HPDE6-E6E7 (cell line): Measurements from ENCODE around the gene MLXIPL.
"Not testable (repeated sequence)": the region's sequence is repeated elsewhere in the genome, so short reads cannot be mapped to it uniquely, and the experiment has no call there.

Experiments
- DNase-seq: peaks from one replicate; pipeline ENCODE4 v3.0.0; 2011; ENCODE audit warnings: missing footprints; ENCODE audit errors: extremely low spot score

Gene MLXIPL

DNA sequence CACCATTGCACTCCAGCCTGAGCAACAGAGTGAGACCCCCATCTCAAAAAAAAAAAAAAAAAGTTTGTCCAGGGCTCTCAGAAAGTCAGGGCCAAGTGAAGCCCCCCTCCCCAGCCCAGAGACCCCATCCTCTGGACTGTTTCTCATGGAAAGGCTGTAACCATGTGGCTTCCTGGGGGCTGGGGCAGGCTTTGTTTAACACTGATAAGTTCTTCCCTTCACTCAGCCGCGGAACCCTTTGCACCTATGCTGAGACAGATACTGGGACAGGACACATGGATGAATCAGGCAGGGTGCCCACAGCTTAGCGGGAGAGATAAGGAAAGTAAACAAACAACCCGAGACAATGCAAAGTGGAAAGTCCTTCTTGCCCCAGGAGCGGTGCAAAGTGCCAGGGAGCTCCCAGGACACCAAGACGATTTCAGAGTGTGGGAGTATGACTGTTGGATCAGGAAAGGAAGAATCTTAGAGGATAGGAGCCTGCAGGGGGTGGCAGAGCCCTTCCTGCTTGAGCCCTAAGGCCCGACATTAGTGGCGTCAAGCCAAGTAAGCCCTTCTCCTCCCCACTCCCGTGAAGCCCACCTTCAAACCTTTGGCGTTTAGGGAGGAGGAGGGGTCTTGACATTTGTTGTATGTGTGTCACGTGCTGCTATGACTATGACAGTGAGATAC lies 11.6 kb downstream of the MLXIPL start:
- peak; percentile 69 for DNase-seq

DNA sequence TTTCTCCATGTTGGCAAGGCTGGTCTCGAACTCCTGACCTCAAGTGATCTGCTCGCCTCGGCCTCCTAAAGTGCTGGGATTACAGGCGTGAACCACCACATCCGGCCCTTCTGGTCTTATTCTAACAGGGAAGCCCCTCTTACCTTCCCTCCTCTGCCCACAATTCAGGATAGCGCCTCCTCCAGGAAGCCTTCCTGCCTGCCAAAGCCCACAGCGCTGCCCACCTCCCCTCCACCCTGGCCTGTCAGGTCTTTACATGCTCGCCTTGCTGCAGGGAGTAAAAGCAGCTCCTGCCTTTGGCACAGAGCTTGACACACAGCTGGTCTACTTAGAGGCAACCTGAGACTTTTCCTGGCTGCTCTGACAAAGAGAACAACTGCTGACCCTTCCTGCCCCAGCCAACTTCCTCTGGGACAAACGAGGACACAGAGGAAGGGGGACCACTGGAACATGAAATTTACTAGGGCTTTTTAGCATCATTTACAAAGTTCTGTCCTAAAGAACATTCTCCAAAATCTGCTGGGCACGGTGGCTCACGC lies 13.2 kb downstream of the MLXIPL start:
- DNase-seq = no peak

DNA sequence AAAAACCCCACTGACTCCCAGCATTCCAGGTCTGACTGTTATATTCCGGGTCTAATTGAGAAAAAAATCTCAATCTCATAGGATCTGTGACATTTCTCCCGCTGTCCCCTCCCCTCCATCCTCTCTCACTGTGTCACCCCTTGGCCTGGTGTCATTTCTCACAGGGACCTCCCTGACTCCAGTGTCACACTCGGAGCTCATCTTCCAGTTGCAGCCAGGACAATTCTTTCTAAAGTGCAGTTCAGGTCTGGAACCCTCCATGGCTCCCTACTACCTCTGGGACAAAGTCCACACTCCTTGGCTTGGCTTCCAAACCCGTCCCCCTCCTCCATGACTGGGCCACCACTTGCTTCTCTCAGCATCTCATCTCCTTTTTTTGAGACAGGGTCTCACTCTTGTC lies 14.2 kb downstream of the MLXIPL start:
- DNase-seq = no peak

DNA sequence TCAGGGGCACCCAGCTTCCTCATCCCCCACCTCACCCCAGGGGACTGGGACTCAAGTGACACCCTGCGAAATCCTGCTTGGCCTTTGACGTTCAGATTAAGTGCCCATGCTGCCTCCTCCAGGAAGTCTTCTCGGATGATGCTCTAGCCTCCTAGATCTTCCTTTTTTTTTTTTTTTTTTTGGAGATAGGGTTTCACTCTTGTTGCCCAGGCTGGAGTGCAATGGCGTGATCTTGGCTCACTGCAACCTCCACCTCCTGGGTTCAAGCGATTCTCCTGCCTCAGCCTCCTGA lies 16.7 kb downstream of the MLXIPL start:
- DNase-seq = not testable (repeated sequence)

DNA sequence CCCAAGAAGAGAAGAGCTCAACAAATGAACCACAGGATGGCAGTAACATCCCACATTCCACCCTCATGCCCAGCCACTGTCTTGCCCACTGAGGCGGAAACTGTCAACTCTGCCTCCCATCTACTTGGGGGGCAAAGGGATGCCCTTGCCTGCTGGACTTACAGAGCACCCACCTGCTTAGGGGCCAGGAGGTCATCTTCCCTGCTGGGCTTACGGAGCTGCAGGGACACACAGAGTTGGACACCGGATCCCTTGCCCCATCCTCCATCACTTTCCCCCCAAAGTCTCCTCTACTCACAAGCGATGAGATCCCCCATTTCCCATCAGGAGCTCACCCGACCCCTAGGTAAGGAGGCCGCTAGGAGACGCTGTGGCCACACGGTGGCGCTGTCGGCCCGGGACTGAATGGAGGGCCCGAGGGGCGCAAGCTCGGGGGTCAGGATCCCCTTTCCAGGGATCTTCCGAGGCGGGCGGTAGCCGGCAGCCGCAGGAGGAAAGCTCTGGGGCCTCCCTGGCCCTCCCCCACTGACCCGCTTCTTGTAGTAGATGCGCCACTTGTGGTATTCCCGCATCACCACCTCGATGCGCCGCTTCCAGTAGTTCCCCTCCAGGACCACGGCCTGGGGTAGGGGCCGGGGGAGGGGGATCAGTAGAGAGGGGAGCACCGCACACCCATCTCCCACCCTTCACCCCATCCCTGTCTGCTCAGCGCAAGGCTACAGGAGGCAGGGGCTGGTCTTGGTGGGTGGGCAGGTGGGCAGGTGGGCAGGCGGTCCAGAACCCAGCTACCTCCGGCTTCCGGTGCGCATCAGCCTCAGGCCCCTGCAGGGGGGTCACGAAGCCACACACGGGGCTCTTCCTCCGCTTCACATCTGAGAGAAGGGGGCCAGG lies 17.3 kb downstream of the MLXIPL start:
- no peak for DNase-seq

DNA sequence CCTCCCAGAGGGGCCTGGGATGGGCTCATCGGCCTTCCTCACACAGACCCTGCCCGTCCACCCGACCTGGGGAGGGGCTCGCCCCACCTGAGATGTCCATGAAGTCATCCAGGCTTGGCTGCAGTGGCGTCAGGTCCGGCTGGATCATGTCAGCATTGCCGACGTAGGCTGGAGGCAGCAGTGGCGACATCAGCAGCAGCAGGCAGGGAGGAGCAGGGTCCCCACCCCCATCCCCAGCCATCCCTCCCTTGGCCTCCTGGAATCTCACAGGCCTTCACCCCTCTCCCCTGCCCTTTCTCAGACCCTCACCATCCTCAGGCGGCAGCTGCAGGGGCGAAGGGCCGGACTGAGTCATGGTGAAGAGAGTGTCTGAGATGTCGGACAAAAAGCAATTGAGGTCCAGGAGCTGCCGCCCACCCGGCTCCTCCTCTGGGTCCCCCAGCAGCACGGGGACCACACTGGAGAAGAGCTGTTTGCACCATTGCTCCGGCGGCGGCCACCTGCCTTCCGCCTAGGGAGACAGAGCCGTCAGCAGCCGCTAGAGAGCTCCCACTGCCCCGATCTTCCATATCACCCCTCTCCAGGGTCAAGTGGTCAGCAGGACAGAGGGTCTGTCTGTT lies 18.6 kb downstream of the MLXIPL start:
- no peak for DNase-seq

DNA sequence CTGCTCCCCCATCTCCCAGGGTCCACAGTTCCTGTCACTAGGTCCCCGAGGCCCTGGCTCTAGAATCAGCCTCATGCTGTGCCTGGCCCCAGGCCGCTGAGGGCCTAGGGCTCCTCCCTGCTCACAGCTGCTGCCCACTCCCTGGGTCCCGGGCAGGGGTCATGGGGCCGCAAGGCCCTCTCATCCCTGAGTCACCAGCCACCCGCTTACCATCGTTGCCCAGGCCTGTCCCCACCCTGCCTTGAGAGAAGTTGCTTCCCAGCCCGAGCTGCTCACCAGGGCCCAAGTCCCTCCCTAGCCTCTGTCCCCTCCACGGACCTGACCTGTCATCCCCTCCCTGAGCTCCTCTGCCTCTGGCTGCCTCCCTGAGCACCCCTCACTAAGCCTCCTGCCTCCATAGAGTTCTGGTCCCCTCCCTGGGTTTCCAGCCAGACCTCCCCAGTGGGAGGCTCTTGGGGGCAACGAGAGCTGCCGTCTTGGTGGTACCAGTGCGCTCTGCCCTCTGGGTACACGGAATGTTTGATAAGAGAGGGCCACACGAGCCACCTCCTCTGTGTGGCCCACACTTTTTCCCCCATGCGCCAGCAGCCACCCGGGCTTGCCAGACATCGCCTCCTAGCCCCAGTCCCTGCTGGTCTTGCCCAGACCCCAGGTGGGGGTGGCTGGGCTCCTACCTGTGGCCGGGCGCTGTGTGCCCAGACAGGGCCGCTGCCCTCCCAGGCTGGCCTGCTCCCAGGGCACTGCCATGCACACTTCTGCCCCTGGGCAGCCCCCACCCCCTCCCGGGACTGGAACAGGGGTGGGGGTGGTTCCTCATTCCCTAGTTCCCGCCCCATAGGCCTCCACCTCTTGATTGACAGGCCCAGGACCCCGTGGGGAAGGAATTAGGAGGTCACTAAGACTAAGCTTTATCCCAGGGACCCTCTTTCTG lies 21.3 kb downstream of the MLXIPL start:
- DNase-seq = no peak

DNA sequence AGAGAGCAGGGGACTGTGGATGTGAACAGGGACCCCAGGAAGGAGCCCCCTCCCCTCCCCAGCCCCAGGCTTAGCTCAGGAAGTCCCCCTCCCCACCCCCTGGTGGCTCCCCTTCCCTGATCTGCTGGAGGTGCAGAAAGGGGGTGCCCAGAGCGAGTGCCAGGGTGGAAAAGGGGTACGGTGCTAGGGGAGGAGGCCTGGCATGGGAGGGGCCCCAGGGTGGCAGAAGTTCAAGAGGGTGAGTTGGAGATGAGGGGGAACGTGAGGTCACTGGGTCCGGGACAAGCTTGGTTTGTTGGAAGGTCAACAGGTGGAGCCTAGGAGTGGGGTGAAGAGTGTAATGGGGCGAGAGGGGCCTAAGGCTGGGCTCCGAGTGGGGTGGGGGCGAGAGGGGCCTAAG lies 24.4 kb downstream of the MLXIPL start:
- DNase-seq = no peak

DNA sequence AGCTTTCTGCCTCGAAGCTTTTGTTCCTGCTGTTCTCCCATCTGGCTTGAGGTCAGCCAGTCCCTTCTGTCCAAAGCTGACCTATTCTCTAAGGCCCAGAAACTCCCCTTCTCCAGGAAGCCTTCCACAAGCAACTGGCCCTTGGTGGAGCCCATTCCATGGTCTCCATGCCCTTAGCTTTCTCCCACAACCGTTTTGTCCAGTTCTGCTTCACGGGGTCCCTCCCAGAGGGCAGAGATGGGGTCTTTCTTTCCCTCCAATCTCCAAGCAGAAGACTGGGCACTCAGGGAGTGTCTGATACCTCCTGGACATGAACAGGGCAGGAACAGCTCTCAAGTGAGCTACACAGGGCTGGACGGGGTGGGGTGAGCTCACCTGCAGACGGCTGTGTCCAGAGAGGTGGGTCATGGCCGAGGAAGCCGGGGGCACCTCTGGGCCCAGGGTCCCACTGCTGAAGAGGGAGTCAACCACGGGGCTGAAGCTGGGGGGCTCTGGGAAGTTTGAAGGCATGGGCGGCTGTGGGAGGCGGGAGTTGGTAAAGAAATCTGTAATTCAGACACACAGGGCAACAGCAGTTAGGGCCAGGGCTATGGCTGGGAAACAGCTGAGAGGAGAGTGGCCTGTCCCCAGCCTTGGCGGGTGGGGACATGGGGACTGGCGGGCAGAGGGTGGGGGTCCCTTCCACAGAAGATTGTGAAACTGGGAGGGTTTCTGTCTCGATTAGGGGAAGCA lies 25.0 kb downstream of the MLXIPL start:
- DNase-seq = no peak

DNA sequence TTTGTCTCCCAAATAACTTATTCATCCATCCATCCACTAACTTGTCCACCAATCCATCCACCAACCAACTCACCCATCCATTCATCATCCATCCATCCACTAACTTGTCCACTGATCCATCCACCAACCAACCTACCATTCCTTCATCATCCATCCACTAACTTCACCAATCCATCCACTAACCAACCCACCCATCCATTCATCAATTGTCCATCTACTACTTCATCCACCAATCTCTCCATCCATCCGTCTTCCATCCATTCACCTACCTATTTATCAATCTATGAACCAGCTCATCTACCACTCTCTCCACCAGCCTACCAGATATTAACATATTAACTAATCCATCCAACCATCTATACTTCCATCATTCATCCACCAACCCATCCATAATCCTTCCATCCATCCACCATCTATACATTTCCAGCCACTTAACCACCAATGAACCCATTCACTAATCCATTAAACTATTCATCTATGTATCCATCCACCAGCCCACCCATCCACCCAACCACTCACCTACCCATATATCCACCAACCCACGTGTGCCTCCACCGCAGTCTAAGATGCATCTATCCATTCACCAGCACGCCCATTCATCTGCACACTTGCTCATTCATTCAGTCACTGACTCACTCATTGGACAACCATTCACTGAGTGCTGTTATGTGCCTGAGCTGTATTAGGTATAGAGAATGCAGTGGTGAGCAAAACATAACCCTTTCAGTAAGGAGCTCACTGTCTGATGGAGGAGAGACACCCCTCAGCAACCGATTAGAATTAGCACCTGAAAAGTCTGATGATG lies 26.1 kb downstream of the MLXIPL start:
- DNase-seq = no peak

DNA sequence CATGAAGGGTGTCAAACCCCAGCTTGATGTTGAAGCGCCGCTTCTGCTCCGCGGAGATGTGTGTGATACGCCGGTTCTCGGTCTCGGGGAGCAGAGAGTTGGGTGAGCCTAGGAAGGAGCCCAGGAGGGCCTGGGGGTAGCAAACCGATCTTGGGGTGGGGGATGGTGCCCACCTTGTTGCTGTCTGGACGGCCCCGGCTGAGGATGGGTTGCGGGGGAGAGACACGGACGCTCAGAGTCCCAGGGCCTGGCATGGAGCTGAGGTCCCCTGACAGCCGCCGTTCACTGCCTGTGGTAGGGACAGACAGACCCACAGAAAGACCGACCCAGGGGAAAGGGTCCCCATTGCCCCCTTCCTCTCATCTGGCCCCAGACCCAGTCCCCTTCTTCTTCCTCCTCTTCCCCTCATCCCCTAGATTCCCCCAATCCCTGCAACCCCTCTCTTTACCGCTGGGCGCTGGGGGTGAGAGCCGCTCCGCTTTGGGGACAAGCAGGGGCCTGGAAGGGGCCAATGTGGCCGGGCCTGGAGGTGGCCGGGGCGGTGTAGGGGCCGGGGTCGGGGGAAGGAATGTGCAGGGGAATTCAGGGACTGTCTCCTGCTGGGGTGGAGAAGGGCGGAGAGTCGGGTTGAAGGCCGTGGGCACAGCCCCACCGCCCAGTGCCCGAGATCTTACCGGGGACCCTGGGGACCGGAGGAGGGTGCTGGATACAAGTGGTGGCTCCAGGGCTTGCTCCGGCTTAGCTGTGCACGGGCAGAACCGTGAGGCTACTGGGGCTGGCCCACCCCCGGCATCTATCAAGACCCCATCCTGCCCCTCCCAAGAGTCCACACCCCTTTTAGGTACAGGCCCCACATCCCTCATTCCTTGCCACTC lies 27.9 kb downstream of the MLXIPL start:
- DNase-seq = no peak

DNA sequence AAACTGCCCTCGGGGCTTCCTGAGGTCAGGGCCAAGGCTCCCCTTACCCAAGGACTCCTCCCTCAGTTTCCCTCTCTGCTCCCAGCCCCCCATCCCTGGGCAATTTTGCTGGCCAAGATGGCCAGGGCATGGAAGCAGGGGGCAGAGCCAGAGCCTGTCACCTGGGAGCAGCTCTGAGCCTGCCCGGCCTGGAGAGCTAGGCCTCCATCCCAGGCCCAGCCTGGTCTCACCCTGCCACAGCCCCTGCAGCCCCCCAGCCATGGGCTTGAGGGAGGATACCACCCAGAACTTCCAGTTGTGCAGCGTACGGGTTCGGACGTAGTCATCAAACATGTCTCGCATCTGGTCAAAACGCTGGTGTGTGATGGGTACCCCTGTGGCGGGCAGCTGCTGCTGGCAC lies 29.0 kb downstream of the MLXIPL start:
- DNase-seq = no peak

DNA sequence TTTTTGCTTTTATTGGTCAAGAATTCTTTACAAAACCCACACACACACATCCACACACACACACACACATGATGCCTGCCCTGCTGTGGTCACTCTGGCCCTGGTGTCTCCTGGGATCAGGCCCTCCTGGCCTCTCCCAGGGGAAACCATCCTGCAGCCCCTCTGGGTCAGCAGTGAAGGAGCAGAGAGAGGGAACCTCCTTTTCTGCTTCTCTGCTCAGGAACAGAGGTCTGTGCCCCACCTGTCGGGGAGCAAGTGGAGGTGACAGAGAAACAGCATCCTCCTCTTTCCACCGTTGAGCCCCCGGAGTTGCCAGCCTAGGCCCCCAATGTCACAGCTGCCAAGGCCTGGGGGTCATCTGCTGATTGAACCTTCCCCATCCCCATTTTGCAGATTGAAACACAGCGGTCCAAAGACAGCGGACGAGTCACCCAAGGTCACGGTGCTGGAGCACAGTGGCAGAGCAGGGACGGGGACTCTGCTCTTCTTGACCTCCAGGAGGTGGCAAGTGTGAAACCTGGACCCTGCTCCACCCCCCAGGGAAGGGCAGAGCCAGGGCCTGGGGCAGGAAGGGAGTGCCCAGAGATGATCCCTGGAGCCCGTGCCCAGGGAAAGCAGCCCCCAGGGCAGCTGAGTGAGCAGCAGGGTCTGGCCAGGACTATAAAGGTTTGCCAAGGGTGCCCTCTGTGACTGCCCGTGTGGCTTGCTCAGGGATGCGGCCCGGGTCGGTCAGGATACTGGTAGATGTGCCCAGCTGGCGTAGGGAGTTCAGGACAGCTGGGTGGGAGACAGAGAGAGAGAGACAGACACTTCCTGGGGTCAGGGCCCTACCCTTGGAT lies 30.9 kb downstream of the MLXIPL start:
- no peak for DNase-seq

DNA sequence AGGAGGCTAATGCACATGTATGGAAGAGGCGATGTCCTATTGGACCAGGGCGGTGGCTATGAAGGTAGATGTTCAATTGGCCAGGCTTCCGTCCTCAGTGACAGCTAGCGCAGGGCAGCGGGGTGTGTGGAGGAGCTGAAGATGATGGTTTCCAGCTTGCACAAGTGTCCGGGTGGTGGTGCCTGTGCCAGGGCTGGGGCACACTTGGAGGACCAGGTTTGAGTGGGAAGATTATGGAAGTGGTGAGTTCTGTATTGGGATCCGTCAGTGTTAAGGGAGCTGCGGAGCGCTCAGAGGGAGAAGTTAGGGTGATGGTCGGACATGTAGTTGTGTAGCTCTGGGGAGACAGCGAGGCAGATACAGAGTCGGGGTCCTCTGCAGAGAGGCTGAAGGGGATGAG lies 37.4 kb downstream of the MLXIPL start:
- no peak for DNase-seq

DNA sequence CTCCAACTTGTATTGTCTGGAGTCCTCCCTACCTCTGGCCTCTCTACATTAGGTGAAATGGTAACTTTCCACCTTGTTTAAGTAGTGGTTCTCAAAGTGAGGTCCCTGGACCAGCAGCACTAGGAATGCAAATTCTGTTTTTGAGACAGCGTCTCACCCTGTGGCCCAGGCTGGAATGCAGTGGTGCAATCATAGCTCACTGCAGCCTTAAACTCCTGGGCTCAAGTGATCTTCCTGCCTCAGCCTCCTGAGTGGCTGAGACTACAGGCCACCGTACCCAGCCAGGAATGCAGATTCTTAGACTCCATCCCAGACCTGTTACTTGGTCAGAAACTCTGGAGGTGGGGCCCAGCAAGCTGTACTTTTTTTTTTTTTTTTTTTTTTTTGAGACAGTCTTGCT lies 39.1 kb downstream of the MLXIPL start:
- DNase-seq = no peak

DNA sequence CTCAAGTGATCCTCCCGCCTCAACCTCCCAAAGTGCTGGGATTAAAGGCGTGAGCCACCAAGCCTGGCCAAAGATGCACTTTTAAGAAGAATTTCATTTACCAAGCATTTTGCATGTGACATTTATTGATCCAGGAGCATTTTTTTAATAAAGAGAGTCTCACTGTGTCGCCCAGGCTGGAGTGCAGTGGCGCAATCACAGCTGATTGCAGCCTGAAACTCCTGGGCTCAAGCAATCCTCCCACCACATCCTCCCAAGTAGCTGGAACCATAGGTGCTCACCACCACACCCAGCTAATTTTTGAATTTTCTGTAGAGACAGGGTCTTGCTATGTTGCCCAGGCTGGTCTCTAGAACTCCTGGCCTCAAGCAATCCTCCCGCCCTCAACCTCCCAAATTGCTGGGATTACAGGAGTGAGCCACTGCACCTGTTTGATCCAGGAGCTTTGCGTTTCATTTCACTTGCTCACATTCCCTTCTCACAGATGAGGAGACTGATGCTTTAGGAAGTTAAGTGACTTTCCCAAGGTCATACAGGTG lies 41.6 kb downstream of the MLXIPL start:
- no peak for DNase-seq

DNA sequence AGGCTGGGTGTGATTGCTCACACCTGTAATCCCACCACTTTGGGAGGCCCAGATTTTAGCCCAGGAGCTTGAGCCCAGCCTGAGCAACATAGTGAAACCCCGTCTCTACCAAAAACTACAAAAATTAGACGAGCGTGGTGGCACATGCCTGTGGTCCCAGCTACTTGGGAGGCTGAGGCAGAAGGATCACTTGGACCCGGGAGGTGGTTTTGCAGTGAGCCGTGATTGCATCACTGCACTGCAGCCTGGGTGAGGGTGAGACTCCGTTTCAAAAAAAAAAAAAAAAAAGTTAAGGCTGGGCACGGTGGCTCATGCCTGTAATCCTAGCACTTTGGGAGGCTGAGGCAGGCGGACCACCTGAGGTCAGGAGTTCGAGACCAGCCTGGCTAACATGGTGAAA lies 43.3 kb downstream of the MLXIPL start:
- DNase-seq = not testable (repeated sequence)
